IMR-90 (cell line): ENCODE data around the gene ZNF439. TPM values are rescaled to one million over a fixed set of nuclear protein-coding genes. Genes with fewer than 3 reads are reported as not detected.

Experiments
- polyA plus RNA-seq, 3 experiments: library from polyadenylated mRNA; depleted of rRNA; stranded (reverse); fragments of >200 nt; gene quantifications; 2 replicates each; pipeline ENCODE4 v1.2.3, GENCODE V29; 2012; ENCODE audit warnings: low replicate concordance in 1 of 3
- total RNA-seq: library from RNA; depleted of rRNA; stranded (reverse); fragments of >200 nt; gene quantifications from 2 replicates; pipeline ENCODE4 v1.2.3, GENCODE V29; 2012; rRNA removed

ZNF439 gene
- total and polyA plus RNA-seq, 2 of the 4 experiments (the other 2 are of a cell fraction) = 4.8 to 8.4 TPM

Other genes starting within 250 kb of the ZNF439 start
- 9.2 and 9.3 TPM in 2 replicates for gene ZNF823, start 109.8 kb upstream of the ZNF439 start, total RNA-seq
- gene ZNF823, start 109.8 kb upstream of the ZNF439 start, polyA plus RNA-seq (2012; rRNA removed) = 1.8 and 2.2 TPM in 2 replicates
- 9.7 and 12.2 TPM in 2 replicates for gene ZNF441, start 81.7 kb upstream of the ZNF439 start, total RNA-seq
- gene ZNF441, start 81.7 kb upstream of the ZNF439 start, polyA plus RNA-seq (2012; rRNA removed) = 2.4 and 2.8 TPM in 2 replicates
- 3.6 and 4.2 TPM in 2 replicates for gene ZNF491, start 50.2 kb upstream of the ZNF439 start, total RNA-seq
- gene ZNF491, start 50.2 kb upstream of the ZNF439 start, polyA plus RNA-seq (2012; rRNA removed) = 0.80 and 1.5 TPM in 2 replicates
- 8.4 and 9.4 TPM in 2 replicates for gene ZNF440, start 34.5 kb upstream of the ZNF439 start, total RNA-seq
- 1.7 and 2.8 TPM in 2 replicates for gene ZNF440, start 34.5 kb upstream of the ZNF439 start, polyA plus RNA-seq (2012; rRNA removed)
- gene ZNF69, start 39.1 kb downstream of the ZNF439 start, total RNA-seq = 10.8 and 12.0 TPM in 2 replicates
- 1.2 and 2.7 TPM in 2 replicates for gene ZNF69, start 39.1 kb downstream of the ZNF439 start, polyA plus RNA-seq (2012; rRNA removed)
- 10.2 and 11.9 TPM in 2 replicates for gene ZNF700, start 76.4 kb downstream of the ZNF439 start, total RNA-seq
- gene ZNF700, start 76.4 kb downstream of the ZNF439 start, polyA plus RNA-seq (2012; rRNA removed) = 4.2 and 5.3 TPM in 2 replicates
- 0.56 and 0.90 TPM in 2 replicates for gene ZNF763, start 116.3 kb downstream of the ZNF439 start, total RNA-seq
- gene ZNF763, start 116.3 kb downstream of the ZNF439 start, polyA plus RNA-seq (2012; rRNA removed) = 0.75 and 0.94 TPM in 2 replicates
- 6.4 and 11.1 TPM in 2 replicates for gene ZNF433, start 187.0 kb downstream of the ZNF439 start, total RNA-seq
- 2.6 and 3.5 TPM in 2 replicates for gene ZNF433, start 187.0 kb downstream of the ZNF439 start, polyA plus RNA-seq (2012; rRNA removed)
- 0.28 and 0.36 TPM in 2 replicates for gene ZNF878, start 204.2 kb downstream of the ZNF439 start, total RNA-seq
- 0.05 and 0.07 TPM in 2 replicates for gene ZNF878, start 204.2 kb downstream of the ZNF439 start, polyA plus RNA-seq (2012; rRNA removed)
- 8.1 and 12.0 TPM in 2 replicates for gene ZNF844, start 216.0 kb downstream of the ZNF439 start, total RNA-seq
- gene ZNF844, start 216.0 kb downstream of the ZNF439 start, polyA plus RNA-seq (2012; rRNA removed) = 1.2 and 1.6 TPM in 2 replicates